HG02642 (cell line): Measurements from ENCODE around the gene NBPF4.
"Not testable (repeated sequence)": the region's sequence is repeated elsewhere in the genome, so short reads cannot be mapped to it uniquely, and the experiment has no call there.

Source experiments
- ATAC-seq: cut with Tn5 transposase; IDR thresholded peaks from one replicate; pipeline ENCODE4 v1.9.1; 2021; ENCODE audit warnings: mild to moderate bottlenecking; ENCODE audit not compliant: unreplicated experiment, poor library complexity

The NBPF4 gene

DNA sequence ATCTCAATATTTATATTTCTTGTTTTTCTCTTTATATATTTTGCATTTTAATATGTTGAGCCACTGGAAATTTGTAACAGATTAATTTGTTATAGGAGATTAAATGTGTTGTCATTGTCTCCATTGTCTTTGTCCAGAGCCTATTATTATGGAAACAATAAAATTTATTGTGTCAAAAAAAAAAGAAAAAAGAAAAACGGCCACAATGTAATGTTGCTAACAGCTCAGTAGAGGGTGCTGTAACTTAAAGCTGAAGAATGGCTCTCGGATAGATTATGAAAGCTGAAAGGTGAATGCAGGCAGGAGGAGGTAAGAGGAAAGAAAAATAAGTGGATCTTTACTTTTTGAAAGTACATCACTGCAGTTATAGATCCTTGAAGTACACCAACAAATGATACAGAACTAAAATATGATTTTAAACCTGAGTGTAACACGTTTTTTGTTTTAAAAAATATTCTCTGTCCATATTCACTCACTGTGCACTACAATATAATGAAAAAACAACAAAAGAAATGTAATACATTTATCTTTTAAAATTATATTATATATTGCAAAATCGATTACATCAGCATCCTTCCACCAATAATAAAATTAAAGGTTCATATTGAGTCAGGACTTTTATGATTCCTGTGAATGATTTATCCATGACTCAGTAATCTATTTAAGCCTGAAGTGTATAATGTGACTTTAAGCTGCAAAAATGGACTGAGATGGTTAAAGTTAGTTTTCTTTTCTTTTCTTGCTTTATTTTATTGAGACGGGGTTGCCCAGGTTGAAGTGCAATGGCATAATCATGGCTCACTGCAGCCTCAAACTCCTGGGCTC is 29.0 kb downstream of the NBPF4 start:
- not testable (repeated sequence) for ATAC-seq

- no peak for ATAC-seq
Measured at GRCh38 chr1:108211014-108211413, 32.9 kb downstream of the NBPF4 start.

DNA sequence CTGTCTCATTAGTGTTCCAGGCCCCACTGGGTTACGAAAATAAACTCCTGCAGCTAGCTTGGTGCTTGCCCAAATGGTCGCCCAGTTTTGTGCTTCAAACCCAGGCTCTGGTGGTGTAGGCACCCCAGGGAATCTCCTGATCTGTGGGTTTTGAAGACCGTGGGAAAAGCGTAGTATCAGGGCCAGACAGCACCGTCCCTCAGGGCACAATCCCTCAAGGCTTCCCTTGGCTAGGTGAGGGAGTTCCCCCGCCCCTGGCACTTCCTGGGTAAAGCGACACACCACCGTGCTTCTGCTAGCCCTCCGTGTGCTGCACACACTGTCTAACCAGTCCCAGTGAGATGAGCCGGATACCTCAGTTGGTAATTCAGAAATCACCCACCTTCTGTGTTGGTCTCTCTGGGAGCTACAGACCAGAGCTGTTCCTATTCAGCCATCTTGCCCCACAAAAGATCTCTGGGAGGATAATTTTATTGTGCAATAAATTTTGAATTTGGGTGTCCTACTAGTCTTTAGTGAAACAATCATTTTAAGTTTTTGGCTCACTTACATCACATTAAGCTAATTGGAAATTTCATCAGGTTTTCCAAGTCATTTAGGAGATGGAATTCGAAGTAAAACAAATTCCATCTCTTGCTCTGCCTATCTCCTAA is 34.3 kb downstream of the NBPF4 start:
- no peak for ATAC-seq

DNA sequence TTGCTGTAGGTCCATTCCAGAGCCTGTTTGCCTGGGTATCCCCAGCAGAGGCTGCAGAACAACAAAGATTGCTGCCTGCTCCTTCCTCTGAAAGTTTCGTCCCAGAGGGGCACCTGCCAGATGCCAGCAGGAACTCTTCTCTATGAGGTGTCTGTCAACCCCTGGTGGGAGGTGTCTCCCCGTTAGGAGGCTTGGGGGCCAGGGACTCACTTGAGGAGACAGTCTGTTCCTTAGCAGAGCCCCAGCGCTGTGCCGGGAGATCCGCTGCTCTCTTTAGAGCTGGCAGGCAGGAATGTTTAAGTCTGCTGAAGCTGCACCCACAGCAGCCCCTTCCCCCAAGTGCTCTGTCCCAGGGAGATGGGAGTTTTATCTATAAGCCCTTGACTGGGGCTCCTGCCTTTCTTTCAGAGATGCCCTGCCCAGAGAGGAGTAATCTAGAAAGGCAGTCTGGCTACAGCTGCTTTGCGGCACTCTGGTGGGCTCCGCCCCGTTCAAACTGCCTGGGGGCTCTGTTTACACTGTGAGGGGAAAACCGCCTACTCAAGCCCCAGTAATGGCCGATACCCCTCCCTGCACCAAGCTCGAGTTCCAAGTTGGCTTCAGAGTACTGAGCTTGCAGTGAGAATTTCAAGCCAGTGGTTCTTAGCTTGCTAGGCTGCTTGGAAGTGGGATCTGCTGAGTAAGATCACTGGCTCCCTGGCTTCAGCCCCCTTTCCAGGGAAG is 35.0 kb downstream of the NBPF4 start:
- no peak for ATAC-seq

- not testable (repeated sequence) for ATAC-seq
Measured at GRCh38 chr1:108203582-108203981, 40.3 kb downstream of the NBPF4 start.

- ATAC-seq, result no peak
Measured at GRCh38 chr1:108201687-108202086, 42.2 kb downstream of the NBPF4 start.

DNA sequence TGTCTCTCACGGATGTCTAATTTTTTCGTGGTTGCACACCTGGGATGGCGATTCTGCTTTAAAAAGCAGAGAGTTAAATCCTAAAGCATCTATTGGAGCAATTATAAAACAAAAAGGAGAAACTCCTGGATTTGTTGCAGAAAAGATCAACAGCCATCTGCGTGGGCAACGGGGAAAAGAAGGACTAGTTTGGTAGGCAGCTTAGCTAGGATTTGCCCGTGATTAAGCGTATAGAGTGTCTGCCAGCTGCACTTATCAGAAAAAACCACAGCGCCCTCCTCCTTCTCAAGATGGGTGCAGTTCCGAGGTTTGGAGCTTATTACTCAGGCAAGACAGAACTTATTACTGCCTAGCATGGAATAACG is 43.2 kb downstream of the NBPF4 start:
- no peak for ATAC-seq

DNA sequence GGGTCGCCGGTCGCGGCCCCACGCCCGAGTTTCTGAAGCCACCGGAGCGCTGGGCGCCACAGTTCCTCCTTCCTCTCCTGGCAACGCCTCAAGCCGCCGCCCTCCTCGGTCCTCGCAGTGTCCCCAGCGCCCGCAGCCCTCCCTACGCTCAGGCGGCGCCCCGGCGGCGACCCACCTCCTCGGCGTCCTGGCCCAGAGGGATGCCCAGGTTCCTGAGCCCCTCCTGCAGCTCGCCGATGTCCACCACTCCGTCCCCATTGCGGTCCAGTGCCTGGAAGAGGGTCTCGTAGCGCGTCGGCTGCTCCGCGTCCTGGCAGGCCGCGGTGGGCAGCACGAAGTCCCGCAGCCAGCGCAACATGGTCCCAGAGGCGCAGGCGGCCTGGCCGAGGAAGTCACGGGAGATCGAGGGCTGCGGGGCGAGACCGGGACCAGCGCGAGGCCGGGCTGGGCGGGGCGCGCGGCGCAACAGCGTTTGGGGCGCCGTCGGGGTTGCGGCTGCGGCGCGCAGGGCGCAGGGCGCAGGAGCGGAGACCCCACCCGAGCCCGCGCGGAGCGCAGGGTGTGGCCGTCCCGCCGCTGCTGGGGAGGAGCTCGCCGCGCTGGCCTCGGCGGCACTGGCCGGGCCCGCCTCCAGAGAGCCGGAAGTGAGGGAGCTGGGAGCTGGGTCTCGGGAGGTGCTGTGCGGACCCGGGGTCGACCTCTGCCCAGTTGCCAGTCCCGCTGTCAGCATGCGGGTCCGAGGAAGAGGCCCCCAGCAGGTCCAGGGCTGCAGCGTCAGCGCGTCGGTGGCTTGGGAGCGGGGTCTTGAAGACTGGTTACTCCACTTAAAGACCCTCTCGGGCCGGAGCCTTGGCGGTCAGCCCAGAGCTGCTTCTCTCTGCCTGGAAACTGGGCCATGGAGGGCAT is 43.8 kb downstream of the NBPF4 start, which contains the start of gene SLC25A24:
Gene SLC25A24 (minus strand): TSS at position 563 of the 906 bp plus-strand sequence. CDS start 205 bp downstream, at position 358.
- ATAC-seq, result peak; percentile 92

DNA sequence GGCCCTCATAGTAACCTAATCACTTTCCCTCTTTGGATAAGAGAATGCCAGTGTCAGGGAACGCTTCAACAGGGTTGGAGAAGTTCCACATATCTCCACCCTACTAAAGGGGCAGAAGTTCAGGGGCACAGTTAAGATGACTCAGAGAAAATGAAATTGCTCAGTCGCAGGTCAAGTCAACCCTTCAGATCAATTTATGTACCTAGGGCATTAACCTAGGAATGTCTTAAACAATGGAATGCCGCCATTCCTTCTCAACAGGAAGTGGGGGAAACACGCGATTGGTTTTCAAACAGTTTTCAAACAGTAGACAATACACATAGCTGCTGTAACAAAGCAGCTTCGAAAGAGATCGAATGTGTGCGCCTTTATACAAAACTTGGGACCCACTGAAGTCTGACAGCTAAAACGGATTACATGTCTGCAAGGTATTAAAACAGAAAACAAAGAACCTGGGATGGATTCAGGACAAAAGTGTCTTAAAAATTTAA is 44.6 kb downstream of the NBPF4 start:
- no peak for ATAC-seq

GRCh38 chr1:108194051-108194450 is 49.8 kb downstream of the NBPF4 start:
- ATAC-seq, result no peak

DNA sequence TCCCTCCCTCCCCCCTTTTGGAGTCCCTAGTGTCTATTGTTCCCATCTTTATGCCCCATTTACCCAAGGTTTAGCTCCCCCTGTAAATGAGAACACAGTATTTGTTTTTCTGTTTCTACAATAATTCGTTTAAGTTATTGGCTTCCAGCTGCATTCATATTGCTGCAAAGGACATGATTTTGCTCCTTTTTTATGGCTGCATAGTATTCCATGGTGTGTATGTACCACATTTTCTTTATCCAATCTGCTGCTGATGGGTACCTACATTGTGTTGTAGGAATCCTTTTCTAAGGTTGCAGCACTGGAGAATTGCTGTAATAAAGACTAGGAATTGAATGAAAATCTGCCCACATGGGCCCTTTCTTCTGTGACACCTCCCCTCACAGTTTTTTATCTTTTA is 50.5 kb downstream of the NBPF4 start:
- no peak for ATAC-seq

GRCh38 chr1:108192581-108192980 is 51.3 kb downstream of the NBPF4 start:
- ATAC-seq, result no peak

GRCh38 chr1:108190686-108191416 is 53.0 kb downstream of the NBPF4 start:
- ATAC-seq, result no peak

GRCh38 chr1:108190001-108190634 is 53.8 kb downstream of the NBPF4 start:
- ATAC-seq, result no peak

DNA sequence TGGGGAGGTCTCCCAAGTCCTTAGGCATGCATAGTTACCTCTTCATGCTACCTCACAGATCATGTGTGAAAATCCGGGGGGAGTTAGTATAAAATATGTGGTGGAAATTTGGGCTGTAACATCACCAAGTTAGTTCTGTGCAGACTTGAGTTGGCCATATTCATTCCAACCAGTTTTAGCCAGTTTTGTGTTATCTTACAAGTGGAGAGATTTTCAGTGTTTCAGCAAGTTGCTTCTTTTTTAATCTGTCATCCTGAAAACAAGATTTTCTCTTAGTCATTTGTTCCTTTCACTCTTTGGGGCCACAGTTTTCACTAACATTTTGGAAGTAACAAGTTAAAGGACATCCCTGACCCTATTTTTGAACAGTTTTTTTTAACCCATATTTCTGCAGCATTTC is 55.1 kb downstream of the NBPF4 start:
- ATAC-seq, result no peak

DNA sequence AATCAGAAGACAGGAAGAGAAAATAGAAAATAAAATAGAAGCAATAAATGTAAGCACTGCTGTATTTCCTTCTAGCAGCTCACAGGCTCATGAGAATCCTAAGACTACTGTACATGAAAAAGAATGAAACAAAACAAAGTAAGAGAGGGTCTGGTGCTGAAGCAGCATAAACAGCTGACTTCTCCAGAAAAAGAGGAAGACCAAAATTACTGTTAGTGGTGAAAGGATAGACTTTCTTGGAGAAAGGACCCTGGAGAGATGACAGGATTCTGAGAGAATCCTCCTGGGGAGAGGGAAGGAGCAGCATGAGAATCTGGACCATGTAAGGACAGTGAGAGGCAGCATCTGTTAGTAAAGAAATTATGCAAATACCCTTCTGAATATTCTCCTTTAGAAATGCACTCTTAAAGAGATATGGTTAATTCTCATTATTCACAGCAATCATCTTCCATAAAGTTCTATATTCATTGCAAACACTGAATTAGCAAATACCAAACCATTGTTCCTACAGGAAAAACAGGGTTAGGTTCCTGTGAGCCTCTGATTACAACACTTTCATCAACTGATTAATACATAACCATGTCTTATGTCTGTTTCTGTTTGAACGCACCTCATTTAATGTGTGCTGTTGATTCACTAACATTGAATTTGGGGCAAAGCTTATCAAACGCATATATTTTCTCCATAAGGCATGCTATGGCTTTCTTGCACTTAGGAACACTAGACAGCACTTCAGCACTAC is 60.7 kb downstream of the NBPF4 start:
- no peak for ATAC-seq

- no peak for ATAC-seq
Measured at GRCh38 chr1:108179018-108179417, 64.9 kb downstream of the NBPF4 start.
